GM18498 (cell line): Measurements from ENCODE around the gene ARHGEF33.

Experiments used
- ATAC-seq: cut with Tn5 transposase; IDR thresholded peaks from one replicate; pipeline ENCODE4 v1.9.1; 2021; ENCODE audit warnings: mild to moderate bottlenecking, moderate library complexity; ENCODE audit not compliant: unreplicated experiment

The ARHGEF33 gene

GRCh38 chr2:39007875-39008504 lies 118.3 kb downstream of the ARHGEF33 start:
- ATAC-seq = no peak

- no peak for ATAC-seq
Observed at GRCh38 chr2:39008665-39009064, 119.0 kb downstream of the ARHGEF33 start.

- no peak for ATAC-seq
Observed at GRCh38 chr2:39013871-39014270, 124.2 kb downstream of the ARHGEF33 start.

GRCh38 chr2:39015424-39015823 lies 125.7 kb downstream of the ARHGEF33 start:
- no peak for ATAC-seq

GRCh38 chr2:39017334-39017733 lies 127.7 kb downstream of the ARHGEF33 start:
- ATAC-seq = no peak

- no peak for ATAC-seq
Observed at GRCh38 chr2:39018638-39019037, 129.0 kb downstream of the ARHGEF33 start.

GRCh38 chr2:39020383-39020782 lies 130.7 kb downstream of the ARHGEF33 start:
- no peak for ATAC-seq

- ATAC-seq = no peak
Observed at GRCh38 chr2:39022642-39023235, 133.1 kb downstream of the ARHGEF33 start.

- ATAC-seq = no peak
Observed at GRCh38 chr2:39023649-39024048, 134.0 kb downstream of the ARHGEF33 start.

GRCh38 chr2:39024833-39025232 lies 135.2 kb downstream of the ARHGEF33 start:
- no peak for ATAC-seq
